HG03175 (cell line): ENCODE data around the gene FBXL7.

Experiments used
- ATAC-seq: cut with Tn5 transposase; IDR thresholded peaks from one replicate; pipeline ENCODE4 v1.9.1; 2021; ENCODE audit warnings: mild to moderate bottlenecking, moderate library complexity; ENCODE audit not compliant: unreplicated experiment

Gene FBXL7

GRCh38 chr5:15647251-15647650 is 147.3 kb downstream of the FBXL7 start:
- no peak for ATAC-seq

- ATAC-seq: no peak
Measured at GRCh38 chr5:15650266-15650665, 150.3 kb downstream of the FBXL7 start.

GRCh38 chr5:15654779-15655178 is 154.8 kb downstream of the FBXL7 start:
- no peak for ATAC-seq

GRCh38 chr5:15655683-15656082 is 155.7 kb downstream of the FBXL7 start:
- ATAC-seq: no peak

- ATAC-seq: no peak
Measured at GRCh38 chr5:15664961-15665360, 165.0 kb downstream of the FBXL7 start.

GRCh38 chr5:15669826-15670225 is 169.8 kb downstream of the FBXL7 start:
- no peak for ATAC-seq

GRCh38 chr5:15674716-15675115 is 174.7 kb downstream of the FBXL7 start:
- ATAC-seq: no peak

GRCh38 chr5:15676591-15676990 is 176.6 kb downstream of the FBXL7 start:
- no peak for ATAC-seq

- no peak for ATAC-seq
Measured at GRCh38 chr5:15679161-15679560, 179.2 kb downstream of the FBXL7 start.

GRCh38 chr5:15680455-15680854 is 180.5 kb downstream of the FBXL7 start:
- no peak for ATAC-seq

GRCh38 chr5:15682122-15682521 is 182.1 kb downstream of the FBXL7 start:
- no peak for ATAC-seq

- no peak for ATAC-seq
Measured at GRCh38 chr5:15682566-15682965, 182.6 kb downstream of the FBXL7 start.

GRCh38 chr5:15683332-15683731 is 183.4 kb downstream of the FBXL7 start:
- no peak for ATAC-seq

- ATAC-seq: no peak
Measured at GRCh38 chr5:15687401-15687800, 187.4 kb downstream of the FBXL7 start.

GRCh38 chr5:15689836-15690235 is 189.9 kb downstream of the FBXL7 start:
- ATAC-seq: no peak

GRCh38 chr5:15690611-15691010 is 190.6 kb downstream of the FBXL7 start:
- no peak for ATAC-seq

GRCh38 chr5:15691521-15691920 is 191.5 kb downstream of the FBXL7 start:
- ATAC-seq: no peak

- no peak for ATAC-seq
Measured at GRCh38 chr5:15692706-15693381, 192.9 kb downstream of the FBXL7 start.

- no peak for ATAC-seq
Measured at GRCh38 chr5:15693382-15693728, 193.4 kb downstream of the FBXL7 start.

- no peak for ATAC-seq
Measured at GRCh38 chr5:15693933-15694332, 194.0 kb downstream of the FBXL7 start.

- ATAC-seq: no peak
Measured at GRCh38 chr5:15694696-15695214, 194.8 kb downstream of the FBXL7 start.

GRCh38 chr5:15695215-15695731 is 195.3 kb downstream of the FBXL7 start:
- no peak for ATAC-seq

GRCh38 chr5:15700373-15700772 is 200.4 kb downstream of the FBXL7 start:
- no peak for ATAC-seq
